Panc1 (cell line): Measurements from ENCODE around the gene NDUFB6. TPM values are rescaled to one million over a fixed set of nuclear protein-coding genes. Genes with fewer than 3 reads are reported as not detected.

Experiments
- ATAC-seq: fragments of 200-7000 bp; cut with Tn5 transposase; 2 replicates; pipeline ENCODE4 v1.9.1; 2020; ENCODE audit warnings: mild to moderate bottlenecking, moderate library complexity
- BruUV-seq: library from RNA; stranded (reverse); fragments of 400-500 nt; replicated peaks from 2 replicates; lab custom pipeline; 2021; lab: Mats Ljungman, UMichigan
- CTCF ChIA-PET: fragments of 300-600 bp; sonication (Branson Sonifier 250); formaldehyde crosslinking; loops from one replicate; lab custom pipeline; 2022; ENCODE audit warnings: antibody characterized with exemption; lab: Charles Lee
- POLR2A ChIA-PET: fragments of 300-600 bp; sonication (Branson Sonifier 250); formaldehyde crosslinking; loops from one replicate; lab custom pipeline; 2022; ENCODE audit warnings: antibody characterized with exemption; lab: Charles Lee
- DNase-seq: peaks from one replicate; pipeline ENCODE4 v3.0.0-alpha.2; 2010; ENCODE audit warnings: low read depth, low spot score
- H3K27ac ChIP-seq: 2 replicates; pipeline ENCODE4 v1.5.1; 2011; ENCODE audit warnings: mild to moderate bottlenecking, low read length, inconsistent platforms
- H3K27me3 ChIP-seq: fragments of 200-500 bp; sonication (Bioruptor generic); 2 replicates; pipeline ENCODE4 v1.6.0; 2014; ENCODE audit warnings: low read length, inconsistent platforms; ENCODE audit not compliant: control insufficient read depth, insufficient read depth
- H3K36me3 ChIP-seq: fragments of 200-500 bp; sonication (Bioruptor generic); 2 replicates; pipeline ENCODE4 v1.5.1; 2014; ENCODE audit warnings: inconsistent platforms, mild to moderate bottlenecking, low read length, moderate library complexity; ENCODE audit not compliant: control insufficient read depth, insufficient read depth
- H3K4me1 ChIP-seq: 2 replicates; pipeline ENCODE4 v1.5.1; 2011; ENCODE audit warnings: inconsistent platforms, mild to moderate bottlenecking, low read length, moderate library complexity; ENCODE audit not compliant: control insufficient read depth, insufficient read depth
- H3K4me3 ChIP-seq, 2 experiments: 2 replicates each; pipeline ENCODE4 v1.5.1; 2011 to 2012; ENCODE audit warnings: low read depth in 2 of 2, low read length in 2 of 2, mild to moderate bottlenecking in 2 of 2, inconsistent platforms in 1 of 2, moderate library complexity in 1 of 2
- H3K9me3 ChIP-seq: fragments of 200-500 bp; sonication (Bioruptor generic); 2 replicates; pipeline ENCODE4 v1.5.1; 2014; ENCODE audit warnings: low read depth, mild to moderate bottlenecking, inconsistent platforms, low read length, moderate library complexity; ENCODE audit not compliant: control insufficient read depth, insufficient read depth
- CTCF ChIP-seq: fragments of 450-650 bp; IDR thresholded peaks from 2 replicates; pipeline ENCODE4 v1.5.1; 2017; ENCODE audit warnings: mild to moderate bottlenecking
- POLR2AphosphoS5 ChIP-seq: IDR thresholded peaks from 2 replicates; pipeline ENCODE4 v1.6.1; 2012; ENCODE audit warnings: mild to moderate bottlenecking, low read depth, low read length, moderate library complexity
- REST ChIP-seq, 2 experiments: IDR thresholded peaks; 2 replicates each; pipeline ENCODE4 v1.6.1; 2011 to 2012; ENCODE audit warnings: low read depth in 2 of 2, control low read depth in 1 of 2, low read length in 1 of 2, mild to moderate bottlenecking in 1 of 2, moderate library complexity in 1 of 2; ENCODE audit not compliant: insufficient read depth in 1 of 2
- SIN3A ChIP-seq: IDR thresholded peaks from 2 replicates; pipeline ENCODE4 v1.6.1; 2012; ENCODE audit warnings: low read depth, mild to moderate bottlenecking, low read length, moderate library complexity, borderline replicate concordance; ENCODE audit not compliant: insufficient read depth
- TCF7L2 ChIP-seq: IDR thresholded peaks from 2 replicates; pipeline ENCODE4 v1.6.1; 2011; ENCODE audit warnings: mild to moderate bottlenecking, low read depth, low read length, inconsistent platforms
- in situ Hi-C: cut with HindIII; loops from 2 replicates; pipeline ENCODE4 v1.10.0; 2016; ENCODE audit warnings: low sequenced_read_pairs, low pct_unique_long_range_greater_than_20kb
- intact Hi-C: fragments of 100-400 bp; cut with micrococcal nuclease; formaldehyde crosslinking; loops from one replicate; pipeline ENCODE4 v1.10.0; 2022; ENCODE audit not compliant: unreplicated experiment
- total RNA-seq: library from RNA; stranded (reverse); gene quantifications from one replicate; pipeline ENCODE4 v1.2.1, GENCODE V29; 2021; ENCODE audit not compliant: unreplicated experiment

Gene NDUFB6
- total RNA-seq, 1 experiment from 2014 or later: 85.3 TPM

- DNase-seq (no peak), ATAC-seq (peak; percentile 89)
- TF ChIP-seq TCF7L2 (no peak), POLR2AphosphoS5 (no peak), CTCF (peak; percentile 68; the same call in 1 of the 2 replicates)
- H3K4me3 ChIP-seq: no peak overlapping the region
- no peaks in the 10 kb centered on the region for H3K4me1 ChIP-seq
- peaks cover 3% of the 10 kb centered on the region; the same call in 1 of the 2 replicates for H3K27me3 ChIP-seq
- intact Hi-C loops (loop anchor here (2.0 to 10.0 kb wide), 2 partner anchors 56 to 380 kb away; no protein-coding TSS in a partner anchor), in situ Hi-C loops (no loop called here)
- no TSS peak for BruUV-seq
- ChIA-PET CTCF (interaction anchor here (0.6 to 5.0 kb wide), 5 partner anchors 9 to 379 kb away, joined by 3 to 27 read pairs (median 4); no protein-coding TSS in a partner anchor), POLR2A (no interaction called here)
- H3K27ac ChIP-seq: no peak overlapping the region
- no peaks in the 10 kb centered on the region for H3K9me3 ChIP-seq
- no peaks in the 10 kb centered on the region for H3K36me3 ChIP-seq
Observed at GRCh38 chr9:32589083-32589723, 16.2 kb upstream of the NDUFB6 start.

GRCh38 chr9:32587901-32588300, 14.9 kb upstream of the NDUFB6 start:
- Histone ChIP-seq H3K36me3 (no peaks in the 10 kb centered on the region), H3K4me1 (no peaks in the 10 kb centered on the region), H3K27me3 (peaks cover 3% of the 10 kb centered on the region; the same call in 1 of the 2 replicates), H3K27ac (no peak overlapping the region), H3K9me3 (no peaks in the 10 kb centered on the region), H3K4me3 (no peak overlapping the region)
- TF ChIP-seq SIN3A (no peak), CTCF (no peak), TCF7L2 (no peak), REST (IDR thresholded peaks at IDR 0.05; ENCODE audit: insufficient read depth in 1 of 2, low read depth in 2 of 2, low read length in 1 of 2) (no peak), POLR2AphosphoS5 (no peak)
- ChIA-PET POLR2A (no interaction called here), CTCF (interaction anchor here (0.5 to 5.0 kb wide), 2 partner anchors 380 to 438 kb away, joined by 3 to 27 read pairs; no protein-coding TSS in a partner anchor)
- no peak for ATAC-seq
- intact Hi-C loops (loop anchor here (2.0 to 10.0 kb wide), 2 partner anchors 57 to 381 kb away; no protein-coding TSS in a partner anchor), in situ Hi-C loops (no loop called here)
- no TSS peak for BruUV-seq
- DNase-seq: no peak
